KG1 (cell line): Measurements from ENCODE around the gene ATP6V0B.

Experiments used
- DNase-seq: peaks from one replicate; lab custom pipeline; 2025; lab: John Stamatoyannopoulos, UW

Gene ATP6V0B

DNA sequence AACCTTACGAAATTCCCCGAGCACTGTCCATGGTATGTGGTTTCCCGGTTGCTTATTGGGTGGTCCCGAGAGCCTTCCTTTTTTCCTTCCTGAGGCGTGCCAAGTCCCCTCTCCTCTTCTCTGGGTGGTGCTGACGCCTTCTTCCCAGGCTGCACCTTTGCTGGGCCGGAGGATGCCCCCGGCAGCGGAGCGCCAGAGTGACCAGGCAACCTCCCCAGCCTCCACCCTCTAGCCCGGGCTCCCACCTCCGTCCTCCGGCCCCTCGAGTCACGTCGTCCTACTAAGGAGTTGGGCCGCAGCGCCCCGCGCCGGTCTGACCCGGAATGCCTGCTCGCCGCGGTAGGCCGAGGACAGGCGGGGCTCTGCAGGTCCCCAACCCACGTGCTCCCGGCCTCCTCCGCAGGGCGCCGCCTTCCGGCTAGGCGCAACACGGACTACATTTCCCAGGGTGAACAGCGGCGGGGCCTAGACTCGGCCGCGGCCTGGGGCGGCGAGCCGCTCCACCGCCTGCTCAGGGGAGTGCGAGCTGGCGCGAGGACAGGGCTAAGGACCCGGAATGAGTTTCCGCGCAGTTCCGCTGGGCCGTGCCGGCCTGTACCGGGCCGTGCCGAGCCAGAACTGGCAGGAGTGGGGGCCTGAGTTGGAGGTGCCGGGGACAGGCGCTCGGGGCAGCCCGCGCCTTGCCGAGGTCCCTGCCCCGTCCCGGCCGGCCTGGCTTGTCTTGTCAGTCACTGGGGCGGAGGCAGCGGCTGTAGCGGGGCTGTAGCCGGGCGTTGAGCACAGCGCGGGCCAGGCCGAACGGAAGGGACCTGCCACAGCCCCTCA lies 28.3 kb upstream of the ATP6V0B start, which contains the start of gene IPO13:
Gene IPO13, plus strand, starts transcription at position 715 of the 825 bp plus-strand sequence. CDS start 651 bp downstream, outside the sequence.
- peak; percentile 93 for DNase-seq

DNA sequence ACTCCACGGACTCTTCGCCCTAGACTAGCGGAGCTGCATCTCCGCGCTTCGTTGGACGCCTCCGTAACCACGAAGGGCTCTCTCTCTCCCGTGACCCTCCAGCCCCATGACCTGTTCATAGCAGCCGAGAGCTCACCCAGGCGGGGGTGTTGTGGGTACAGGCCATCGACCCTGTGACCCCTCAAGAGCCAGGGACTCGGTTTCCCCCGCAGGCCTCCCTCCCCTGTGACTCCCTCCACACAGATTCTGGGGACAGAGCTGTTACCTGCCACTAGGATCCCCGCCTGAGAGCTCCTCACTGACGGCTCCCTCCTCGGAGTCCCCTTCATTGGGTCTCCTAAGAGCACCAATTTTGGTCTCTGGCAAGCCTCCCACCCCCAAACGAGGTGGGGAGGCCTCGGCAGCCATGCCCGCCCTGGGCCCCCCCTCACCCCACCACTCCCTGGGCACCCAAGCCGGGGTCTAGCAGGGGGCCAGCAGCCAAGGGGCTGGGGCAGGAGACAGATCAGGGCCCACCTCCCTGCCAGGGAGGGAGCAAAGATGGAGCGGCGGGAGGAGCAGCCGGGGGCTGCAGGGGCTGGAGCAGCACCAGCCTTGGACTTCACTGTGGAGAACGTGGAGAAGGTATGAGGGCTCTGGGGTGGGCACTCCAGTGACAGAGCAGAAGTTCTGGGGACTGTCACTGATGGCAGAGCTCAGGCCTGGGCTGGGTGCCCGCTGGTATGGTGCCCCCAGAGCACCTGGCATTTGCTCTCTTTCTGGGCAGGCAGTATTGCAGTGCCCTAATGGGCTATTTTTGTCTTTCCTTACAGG lies 27.5 kb upstream of the ATP6V0B start:
- DNase-seq: no peak

DNA sequence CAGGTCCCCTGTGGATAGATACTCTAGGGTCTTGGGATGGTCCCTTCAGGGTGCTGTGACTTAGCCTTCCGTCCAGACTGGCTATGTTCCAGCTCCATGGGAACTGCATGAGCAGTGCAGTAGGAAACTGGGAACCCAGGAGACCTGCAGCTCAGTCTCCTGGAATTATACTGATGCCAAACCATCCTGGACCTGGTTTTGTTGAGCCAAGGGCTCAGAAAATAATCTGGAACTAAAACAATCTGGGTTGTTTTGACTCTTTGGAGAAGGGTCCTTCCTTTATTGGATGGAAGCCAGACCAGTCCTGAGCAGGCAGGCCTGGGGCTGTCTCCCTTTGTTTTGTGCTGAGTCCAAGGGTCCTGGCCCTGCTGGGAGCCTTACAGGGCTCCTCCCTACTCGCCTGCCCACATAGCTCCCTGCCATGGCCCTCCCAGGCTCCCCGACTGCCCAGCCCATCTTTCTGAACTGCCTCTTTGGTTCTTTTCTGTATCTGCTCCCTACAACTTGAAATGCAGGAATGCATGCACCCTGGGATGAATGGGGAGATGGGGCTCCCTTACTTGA lies 26.8 kb upstream of the ATP6V0B start:
- DNase-seq: no peak

DNA sequence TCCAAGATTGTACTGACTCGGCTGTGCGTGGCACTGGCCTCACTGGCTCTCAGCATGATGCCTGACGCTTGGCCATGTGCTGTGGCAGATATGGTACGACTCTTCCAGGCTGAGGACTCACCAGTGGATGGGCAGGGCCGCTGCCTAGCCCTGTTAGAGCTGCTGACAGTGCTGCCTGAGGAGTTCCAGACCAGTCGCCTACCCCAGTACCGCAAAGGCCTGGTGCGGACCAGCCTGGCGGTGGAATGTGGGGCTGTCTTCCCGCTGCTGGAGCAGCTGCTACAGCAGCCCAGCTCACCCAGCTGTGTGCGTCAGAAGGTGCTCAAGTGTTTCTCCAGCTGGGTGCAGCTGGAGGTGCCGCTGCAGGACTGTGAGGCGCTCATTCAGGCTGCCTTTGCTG lies 25.1 kb upstream of the ATP6V0B start:
- DNase-seq: no peak

DNA sequence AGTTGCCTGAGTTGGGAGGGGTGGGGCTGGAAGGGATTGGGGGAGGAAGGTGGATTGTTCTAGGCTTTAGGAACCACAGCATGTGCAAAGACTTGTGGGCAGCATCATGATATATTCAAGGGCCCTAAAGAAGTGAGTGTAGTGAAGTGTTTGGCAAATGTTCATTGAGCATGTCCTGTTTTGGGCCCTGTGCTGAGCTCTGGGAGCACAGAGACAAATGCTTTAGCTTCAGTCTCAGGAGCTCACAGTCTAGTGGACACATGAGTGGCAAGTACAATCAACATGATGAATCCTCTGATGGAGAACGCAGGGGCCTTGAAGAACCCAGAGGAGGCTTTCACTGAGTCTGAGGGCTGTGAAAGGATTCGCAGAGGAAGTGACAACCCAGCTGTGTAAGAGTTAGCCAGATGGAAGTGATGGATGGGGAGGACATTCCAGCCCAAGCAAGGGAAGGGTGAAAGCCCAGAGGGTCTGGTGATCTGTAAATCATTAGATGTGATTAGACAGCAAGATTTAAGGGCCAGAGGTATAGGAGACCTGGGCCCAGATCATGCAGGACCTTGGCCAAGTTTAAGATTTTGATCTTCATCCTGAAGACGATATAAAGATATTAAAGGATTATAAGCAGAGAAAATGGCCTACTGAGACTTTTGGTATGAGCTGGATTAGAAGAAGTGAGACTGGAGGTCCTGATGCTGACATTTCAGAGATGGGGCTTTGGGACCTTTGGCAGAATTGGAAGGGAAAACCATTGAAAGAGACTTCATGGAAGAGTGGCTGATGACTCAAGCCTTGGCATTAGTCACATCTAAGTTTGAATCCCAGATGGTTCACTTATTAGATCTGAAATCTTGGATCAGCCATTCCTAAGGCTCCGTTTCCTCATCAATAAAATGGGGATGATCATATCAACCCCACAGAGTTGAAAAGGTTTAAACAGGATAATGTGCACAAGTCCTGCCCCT lies 23.5 kb upstream of the ATP6V0B start:
- DNase-seq: no peak

DNA sequence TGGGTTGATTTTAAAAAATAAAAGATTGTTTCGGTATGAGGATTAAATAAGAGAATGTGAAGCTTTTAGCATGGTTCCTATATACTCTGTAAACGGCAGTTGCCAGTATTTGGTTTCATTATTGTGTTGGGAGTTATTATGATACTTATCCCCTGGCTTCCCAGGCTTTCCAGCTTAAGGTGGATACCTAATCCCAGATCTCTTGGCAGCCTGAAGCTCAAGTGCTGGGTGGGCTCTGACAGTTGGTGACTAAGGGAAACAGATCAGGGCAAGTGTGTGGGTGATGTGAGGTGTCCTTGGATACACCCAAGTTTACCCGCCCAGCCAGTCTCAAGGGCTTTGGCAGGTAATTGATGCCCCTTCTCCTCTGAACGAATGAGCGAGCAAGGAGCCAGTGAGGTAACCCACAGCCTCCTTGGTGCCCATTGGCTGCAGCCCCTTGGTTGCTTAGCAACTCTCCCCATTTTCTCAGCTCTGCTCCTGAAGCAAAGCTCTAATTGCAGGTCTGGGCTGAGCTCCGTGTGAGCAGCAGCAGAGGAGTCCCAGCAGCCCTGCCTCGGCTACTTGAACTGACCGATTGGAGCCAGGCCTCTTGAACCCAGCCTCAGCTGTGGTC lies 21.9 kb upstream of the ATP6V0B start:
- no peak for DNase-seq

DNA sequence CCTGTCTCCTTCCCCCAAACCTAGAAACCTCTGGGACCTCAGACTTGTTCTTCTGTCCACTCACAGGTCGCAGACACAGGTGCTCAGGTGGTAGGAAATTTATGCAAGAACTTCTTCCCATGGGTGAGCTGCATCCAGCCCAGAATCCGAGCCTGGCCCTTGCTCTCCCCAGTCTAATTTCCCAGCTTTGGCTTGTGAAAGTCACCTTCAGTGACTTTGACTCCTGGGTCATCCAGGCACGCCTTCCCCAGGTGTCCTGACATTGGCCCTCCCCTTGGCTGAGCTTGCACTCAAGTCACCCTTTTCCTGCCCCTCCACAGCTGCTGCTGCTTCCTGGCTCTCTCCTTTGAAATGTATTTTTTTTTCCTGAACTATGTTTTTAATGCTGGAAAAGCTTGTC lies 21.4 kb upstream of the ATP6V0B start:
- no peak for DNase-seq

DNA sequence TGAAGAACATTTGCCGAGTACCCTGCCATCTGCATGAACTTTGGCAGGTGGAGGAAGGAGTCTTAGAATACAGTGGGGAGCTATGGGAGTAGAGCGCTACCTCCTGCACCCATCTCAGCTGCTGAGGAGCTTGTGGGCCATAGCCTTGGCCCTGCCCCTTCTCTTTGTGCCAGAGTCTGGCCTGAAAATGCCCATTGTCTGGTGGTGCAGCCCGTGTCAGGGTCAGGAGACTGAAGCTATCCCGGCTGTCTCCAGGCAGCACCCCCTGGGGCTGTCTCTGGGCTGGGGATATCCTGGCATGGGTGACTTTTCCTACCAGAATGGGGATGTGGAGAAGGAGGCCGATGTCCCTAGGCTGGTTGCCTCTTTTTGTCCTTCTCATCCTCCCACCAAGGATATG lies 20.7 kb upstream of the ATP6V0B start:
- DNase-seq: no peak

DNA sequence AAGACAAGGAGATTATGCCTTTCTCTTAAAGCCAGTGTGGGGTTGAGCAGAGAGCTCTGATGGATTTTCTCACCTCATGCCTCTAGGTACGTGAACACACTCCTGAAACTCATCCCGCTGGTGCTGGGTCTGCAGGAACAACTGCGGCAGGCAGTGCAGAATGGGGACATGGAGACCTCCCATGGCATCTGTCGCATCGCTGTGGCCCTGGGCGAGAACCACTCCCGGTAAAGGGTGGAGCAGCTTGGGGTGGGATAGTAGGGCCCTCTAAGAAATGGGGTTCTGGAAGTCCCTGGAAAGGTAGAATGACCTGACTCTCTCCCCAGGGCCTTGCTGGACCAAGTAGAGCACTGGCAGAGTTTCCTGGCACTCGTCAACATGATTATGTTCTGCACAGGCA lies 18.5 kb upstream of the ATP6V0B start:
- DNase-seq: no peak

DNA sequence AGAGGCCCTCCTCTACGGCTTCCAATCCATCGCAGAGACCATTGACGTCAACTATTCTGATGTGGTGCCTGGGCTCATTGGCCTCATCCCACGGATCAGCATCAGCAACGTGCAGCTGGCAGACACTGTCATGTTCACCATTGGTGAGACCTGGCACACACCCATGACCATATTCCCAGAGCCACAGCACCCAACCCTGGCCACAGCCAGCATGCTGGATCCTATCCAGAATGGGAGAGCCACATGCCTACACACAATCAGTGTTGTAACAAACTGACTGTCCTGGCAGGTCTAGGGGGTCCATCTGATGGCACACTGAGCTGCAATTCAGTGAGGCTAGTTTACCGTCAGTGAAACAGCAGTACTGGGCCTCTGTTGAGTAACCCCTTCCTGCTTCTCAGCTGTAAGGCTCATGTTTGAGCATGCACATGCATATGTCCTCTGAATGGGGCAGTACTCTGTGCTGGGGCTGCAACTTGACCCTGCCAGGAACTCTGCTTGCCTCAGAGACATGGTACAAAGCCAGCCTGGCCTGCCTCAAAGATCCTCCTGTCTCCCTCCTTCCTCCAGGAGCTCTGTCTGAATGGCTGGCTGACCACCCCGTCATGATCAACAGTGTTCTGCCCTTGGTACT lies 17.2 kb upstream of the ATP6V0B start:
- DNase-seq: no peak

DNA sequence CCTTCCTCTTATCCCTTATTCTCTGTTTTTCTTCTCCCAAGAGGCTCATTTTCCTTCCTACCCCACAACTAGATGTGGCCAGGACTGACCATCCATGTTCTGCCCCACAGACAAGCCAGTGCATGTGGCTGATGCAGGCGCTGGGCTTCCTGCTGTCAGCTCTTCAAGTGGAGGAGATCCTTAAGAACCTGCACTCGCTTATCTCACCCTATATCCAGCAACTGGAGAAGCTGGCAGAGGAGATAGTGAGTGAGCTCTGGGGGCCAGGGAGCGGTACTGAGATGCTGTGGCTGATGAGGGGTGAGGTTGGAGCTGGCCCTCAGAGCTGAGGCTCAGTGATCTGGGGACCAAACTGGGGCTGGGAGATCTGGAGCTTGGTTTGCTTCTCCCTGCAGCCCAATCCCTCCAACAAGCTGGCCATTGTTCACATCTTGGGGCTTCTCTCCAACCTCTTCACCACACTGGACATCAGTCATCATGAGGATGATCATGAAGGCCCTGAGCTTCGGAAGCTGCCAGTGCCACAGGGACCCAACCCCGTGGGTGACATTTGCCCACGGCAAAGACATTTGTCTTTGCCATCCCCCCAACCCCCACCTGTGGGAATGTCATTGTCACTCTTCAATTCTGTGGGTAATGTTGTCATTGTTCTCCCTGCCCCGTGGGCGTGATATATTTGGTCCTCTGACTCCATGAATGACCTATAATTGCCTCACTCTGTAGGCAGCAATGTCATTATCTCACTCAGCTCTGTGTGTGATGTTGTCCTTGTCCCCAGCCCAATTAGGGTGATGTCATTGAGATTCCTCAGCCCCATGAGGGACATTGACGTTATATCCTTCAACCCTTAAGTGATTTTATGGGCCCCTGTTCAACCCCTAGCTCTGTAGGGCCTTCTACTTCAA lies 16.2 kb upstream of the ATP6V0B start:
- DNase-seq: no peak

DNA sequence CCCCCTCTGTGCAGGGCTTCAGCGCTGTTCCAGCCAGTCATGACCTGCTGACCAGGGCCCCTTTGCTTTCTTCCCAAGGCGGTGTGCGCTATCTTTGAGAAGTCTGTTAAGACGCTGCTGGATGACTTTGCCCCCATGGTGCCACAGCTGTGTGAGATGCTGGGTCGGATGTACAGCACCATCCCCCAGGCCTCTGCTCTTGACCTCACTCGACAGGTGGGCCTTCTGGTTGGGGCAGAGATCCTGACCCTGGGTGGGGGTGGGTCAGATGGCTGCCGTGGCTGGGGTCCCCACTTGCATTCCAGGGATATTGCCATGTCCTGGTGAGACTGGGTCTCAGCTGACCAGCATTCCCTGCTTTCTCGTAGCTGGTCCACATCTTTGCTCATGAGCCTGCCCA lies 14.0 kb upstream of the ATP6V0B start:
- DNase-seq: no peak

DNA sequence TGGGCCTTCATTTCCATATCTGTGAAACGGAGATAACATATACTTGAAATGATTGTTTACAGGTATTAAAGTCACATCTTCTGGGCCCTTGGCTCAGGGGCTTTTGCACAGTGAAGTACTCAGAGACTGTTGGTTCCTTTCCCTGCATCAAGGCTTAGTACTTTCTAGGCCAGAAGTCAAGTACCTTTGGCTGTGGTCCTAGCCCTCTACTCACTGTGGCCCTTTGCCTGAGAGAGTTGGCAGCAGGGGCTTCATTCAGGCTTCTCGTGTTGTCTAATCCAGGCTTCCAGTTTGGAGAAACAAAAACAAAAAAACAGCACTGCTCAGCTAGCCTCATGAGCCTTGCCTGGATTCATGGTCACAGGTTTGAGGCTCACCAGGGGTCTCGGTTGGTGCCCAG lies 13.1 kb upstream of the ATP6V0B start:
- no peak for DNase-seq

DNA sequence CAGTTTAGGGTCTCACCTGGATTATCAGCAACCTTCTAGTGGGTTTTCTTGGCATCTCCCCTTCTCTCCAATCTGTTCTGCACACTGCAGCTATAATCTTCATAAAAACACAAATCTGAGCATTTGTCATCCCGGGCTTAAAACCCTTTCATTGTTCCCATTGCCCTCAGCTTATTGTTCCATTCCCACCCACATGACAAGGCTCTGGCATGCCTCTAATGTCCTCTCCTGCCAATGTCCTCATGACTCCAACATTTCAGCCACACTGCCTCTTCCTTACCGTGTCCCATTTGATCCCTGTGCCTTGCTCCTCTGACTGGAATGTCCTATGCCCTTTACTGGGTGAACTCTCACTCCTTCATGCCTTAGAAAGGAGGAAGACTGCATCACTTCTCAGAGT lies 12.4 kb upstream of the ATP6V0B start:
- no peak for DNase-seq

DNA sequence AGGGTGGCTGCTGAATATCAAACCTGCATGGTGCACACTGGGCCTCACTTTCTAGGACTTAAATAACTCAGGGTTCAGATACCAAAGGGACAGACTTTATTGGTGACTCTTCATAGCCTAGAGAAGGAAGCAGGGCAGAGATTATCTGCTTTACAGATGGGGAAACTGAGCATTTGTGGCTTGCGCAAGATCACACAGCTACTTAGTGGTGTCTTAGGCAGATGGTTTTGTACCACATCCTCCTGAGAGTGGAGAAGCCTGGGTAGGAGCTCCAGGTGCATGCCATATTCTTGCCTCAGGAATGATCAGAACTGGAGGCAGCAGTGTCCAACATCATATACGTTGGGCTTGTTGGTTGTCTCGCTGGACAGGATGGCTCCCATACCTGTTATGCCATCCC lies 11.8 kb upstream of the ATP6V0B start:
- DNase-seq: no peak

DNA sequence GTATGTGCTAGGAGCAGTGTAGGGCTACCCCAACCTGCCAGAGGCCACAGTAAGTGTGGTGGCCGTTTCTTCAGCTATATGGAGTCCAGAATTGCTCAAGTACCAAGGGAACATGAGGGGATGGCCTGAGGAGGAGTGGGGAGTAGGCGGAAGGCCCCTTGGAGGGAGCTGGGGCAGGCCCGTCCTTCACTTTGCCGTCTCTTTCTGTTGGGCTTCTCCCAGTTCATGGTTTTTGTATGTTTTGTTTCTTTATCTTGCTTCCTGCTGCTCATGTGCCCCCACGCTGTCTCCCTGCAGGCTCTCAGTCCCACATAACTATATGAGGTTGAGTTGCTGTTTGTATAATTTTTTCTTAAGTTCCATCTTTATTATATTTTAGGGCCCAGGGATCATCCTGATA lies 10.9 kb upstream of the ATP6V0B start:
- DNase-seq: no peak

DNA sequence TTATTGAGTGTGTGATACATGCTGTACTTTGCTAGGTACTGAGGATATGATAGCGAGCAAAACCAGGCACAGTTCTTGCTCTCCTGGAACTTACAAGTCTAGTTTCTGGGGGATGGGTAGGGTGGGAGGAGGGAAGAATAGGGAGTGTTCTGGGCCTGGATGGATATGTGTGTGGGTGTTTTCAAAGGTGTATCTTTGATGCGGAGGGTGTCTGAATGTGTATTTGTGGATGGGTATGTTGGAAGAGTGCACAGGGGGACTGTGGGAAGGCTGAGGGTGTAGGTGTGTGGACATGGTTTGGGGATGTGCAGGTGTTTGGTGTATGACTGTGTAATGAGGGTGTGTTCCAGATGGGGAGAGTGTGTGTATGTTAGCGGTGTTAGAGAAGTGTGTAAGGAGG lies 9.4 kb upstream of the ATP6V0B start:
- DNase-seq: no peak

DNA sequence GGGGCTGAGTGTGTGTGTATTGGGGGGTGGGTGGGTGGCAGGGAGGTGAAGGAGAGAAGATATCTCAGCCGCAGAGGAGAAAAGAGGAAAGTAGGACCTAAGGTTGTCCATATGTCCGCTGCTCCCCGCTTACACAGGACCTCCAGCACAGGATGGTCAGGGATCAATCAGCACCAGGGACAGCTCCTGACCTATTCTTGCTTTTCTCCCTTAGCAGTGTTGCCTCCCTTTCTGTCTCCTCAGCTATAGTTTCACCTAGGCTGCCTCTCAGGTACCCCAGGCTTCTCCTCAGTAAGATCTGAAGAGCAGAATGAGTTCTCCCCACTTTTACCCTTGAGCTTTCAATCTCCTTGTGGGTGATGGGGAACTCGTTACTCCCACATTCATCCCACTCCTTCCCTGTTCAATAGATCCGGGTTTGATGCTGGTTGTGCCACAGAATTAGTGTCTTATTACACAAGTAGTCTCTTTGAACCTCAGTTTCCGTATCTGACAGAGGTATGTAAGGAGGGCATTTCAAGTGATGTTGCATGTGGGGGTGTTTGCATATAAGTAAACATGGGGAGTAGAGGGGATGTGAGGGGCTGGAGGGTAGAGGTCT lies 6.3 kb upstream of the ATP6V0B start:
- peak; percentile 19 for DNase-seq

DNA sequence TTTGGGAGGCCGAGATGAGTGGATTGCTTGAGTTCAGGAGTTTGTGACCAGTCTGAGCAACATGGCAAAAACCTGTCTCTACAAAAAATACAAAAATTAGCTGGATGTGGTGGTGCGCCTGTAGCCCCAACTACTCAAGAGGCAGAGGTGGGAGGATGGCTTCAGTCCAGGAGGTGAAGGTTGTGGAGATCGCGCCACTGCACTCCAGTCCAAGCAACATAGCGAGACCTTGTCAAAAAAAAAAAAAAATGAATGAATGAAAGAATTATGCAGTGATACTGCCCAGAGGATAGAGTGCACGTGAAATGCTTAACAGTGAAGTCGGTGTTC lies 5.4 kb upstream of the ATP6V0B start:
- DNase-seq: no peak
